Liver (tissue), 3 donors: ENCODE results near the gene NDOR1.
"Not testable (repeated sequence)": the region's sequence is repeated elsewhere in the genome, so short reads cannot be mapped to it uniquely, and the experiment has no call there.

Experiments used
- EGR1 ChIP-seq, 2 donors: IDR thresholded peaks; 2 replicates each; pipeline ENCODE4 v1.6.1; 2016 to 2018; ENCODE audit warnings: antibody characterized with exemption in 2 of 2, low read depth in 2 of 2
- FOXA1 ChIP-seq: IDR thresholded peaks from 2 replicates; pipeline ENCODE4 v1.6.1; 2016; ENCODE audit warnings: antibody characterized with exemption
- FOXA2 ChIP-seq: IDR thresholded peaks from 2 replicates; pipeline ENCODE4 v1.6.1; 2016; ENCODE audit warnings: antibody characterized with exemption
- HNF4G ChIP-seq: IDR thresholded peaks from 2 replicates; pipeline ENCODE4 v1.6.1; 2016; ENCODE audit warnings: antibody characterized with exemption
- RAD21 ChIP-seq, 2 donors: IDR thresholded peaks; 2 replicates each; pipeline ENCODE4 v1.6.1; 2016; ENCODE audit warnings: antibody characterized with exemption in 2 of 2, mild to moderate bottlenecking in 2 of 2
- TAF1 ChIP-seq: conservative IDR thresholded peaks from 2 replicates; pipeline ENCODE4 v1.6.1; 2016; ENCODE audit warnings: antibody characterized with exemption, mild to moderate bottlenecking
- TF ChIP-seq, protein P1 (sequence below): fragments of 150-350 bp; IDR thresholded peaks from 2 replicates; pipeline ENCODE4 v1.5.1; 2017; ENCODE audit warnings: improper control_type of control experiment, low read depth, low read length; ENCODE audit not compliant: missing input control
- donor health status: healthy.
- donor health status: healthy.

- TF ChIP-seq TAF1; HNF4G; EGR1 (IDR thresholded peaks at IDR 0.05; ENCODE audit: low read depth in 2 of 2); FOXA1; RAD21 (IDR thresholded peaks at IDR 0.05); FOXA2: not testable (repeated sequence)
- TF ChIP-seq, protein P1, sequence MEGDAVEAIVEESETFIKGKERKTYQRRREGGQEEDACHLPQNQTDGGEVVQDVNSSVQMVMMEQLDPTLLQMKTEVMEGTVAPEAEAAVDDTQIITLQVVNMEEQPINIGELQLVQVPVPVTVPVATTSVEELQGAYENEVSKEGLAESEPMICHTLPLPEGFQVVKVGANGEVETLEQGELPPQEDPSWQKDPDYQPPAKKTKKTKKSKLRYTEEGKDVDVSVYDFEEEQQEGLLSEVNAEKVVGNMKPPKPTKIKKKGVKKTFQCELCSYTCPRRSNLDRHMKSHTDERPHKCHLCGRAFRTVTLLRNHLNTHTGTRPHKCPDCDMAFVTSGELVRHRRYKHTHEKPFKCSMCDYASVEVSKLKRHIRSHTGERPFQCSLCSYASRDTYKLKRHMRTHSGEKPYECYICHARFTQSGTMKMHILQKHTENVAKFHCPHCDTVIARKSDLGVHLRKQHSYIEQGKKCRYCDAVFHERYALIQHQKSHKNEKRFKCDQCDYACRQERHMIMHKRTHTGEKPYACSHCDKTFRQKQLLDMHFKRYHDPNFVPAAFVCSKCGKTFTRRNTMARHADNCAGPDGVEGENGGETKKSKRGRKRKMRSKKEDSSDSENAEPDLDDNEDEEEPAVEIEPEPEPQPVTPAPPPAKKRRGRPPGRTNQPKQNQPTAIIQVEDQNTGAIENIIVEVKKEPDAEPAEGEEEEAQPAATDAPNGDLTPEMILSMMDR = not testable (repeated sequence)
Measured at GRCh38 chr9:137239541-137240200, 34.2 kb downstream of the NDOR1 start.
